Hematopoietic multipotent progenitor cell treated with erythropoietin and hydrocortisone succinate and interleukin-3 and kit ligand, for 8 days (in vitro differentiated cells): ENCODE results near the gene TMEM223.
"Not testable (repeated sequence)": the region's sequence is repeated elsewhere in the genome, so short reads cannot be mapped to it uniquely, and the experiment has no call there.

Experiments
- DNase-seq: peaks from one replicate; pipeline ENCODE4 v3.0.0-alpha.2; 2015

The TMEM223 gene

DNA sequence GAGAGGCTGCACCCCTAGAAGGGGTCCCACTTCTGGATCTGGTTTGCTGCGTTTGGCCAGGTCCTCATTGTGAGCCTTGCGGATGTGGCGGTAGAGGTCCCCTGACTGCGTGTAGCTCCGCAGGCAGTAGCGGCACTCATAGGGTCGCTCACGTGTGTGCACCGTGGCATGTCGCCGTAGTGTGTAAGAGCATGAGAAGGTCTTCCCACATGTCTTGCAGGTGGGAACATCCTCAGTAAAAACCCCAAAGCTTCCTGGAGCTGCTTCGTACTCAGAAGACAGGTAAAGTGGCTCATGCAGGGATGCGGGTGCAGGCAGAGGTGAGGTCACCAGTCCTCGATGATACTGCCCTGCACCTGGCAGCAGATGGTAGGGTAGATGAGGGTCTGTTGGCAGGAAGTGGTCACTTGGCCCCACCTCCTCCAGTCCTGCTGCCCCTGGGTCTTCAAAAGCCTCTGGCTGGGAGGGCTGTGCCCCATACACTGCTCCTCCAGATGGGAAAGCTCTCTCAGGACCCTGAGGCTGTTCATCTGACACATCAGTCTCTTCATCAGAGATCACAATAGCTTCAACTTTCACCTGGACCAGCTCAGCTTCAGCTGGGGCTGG lies 39.5 kb downstream of the TMEM223 start:
- no peak for DNase-seq

DNA sequence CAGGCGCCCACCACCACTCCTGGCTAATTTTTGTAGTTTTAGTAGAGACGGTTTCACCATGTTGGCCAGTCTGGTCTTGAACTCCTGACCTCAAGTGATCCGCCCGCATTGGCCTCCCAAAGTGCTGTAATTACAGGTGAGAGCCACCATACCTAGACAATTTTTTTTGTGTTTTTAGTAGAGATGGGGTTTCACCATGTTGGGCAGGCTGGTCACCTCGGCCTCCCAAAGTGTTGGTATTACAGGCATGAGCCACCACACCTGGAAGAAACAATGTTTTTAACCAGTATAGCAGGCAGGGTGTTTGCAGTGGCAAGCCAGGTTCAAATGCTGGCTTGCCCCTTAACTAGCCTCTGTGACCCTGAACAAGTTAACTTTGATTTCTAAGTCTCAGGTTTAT lies 41.9 kb downstream of the TMEM223 start:
- DNase-seq: not testable (repeated sequence)

DNA sequence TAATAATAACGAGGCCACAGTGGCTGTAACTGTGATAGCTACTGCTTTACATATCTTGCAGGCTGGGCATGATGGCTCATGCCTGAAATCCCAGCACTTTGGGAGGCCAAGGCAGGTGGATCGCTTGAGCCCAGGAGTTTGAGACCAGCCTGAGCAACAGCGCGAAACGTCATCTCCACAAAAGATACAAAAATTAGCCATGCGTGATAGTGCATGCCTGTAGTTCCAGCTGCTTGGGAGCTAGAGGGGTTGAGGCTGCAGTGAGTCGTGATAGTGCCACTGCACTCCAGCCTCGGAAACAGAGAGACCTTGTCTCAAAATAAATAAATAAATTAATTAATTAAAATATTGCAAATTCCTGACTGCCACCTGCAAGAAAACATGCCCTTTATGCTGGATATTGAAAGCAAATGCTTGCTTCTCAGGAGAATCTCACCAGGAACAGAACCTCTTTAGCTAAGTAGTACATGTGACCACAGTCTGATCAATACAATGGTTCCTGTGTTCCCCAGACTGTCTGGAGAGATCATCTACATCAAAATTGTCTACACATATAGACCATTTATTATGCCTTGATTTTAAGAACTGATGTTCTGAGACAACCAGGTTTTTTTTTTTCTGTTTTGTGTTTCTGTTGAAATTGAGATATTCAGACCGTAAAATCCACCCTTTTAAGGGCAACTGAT lies 44.2 kb downstream of the TMEM223 start:
- DNase-seq: no peak
